Activated effector memory CD4-positive, alpha-beta T cell treated with anti-CD3 and anti-CD28 coated beads, Interleukin-2, amount 50 U/mL, for 16 hours (primary cell): Measurements from ENCODE around the gene OR2M3.
"Not testable (repeated sequence)": the region's sequence is repeated elsewhere in the genome, so short reads cannot be mapped to it uniquely, and the experiment has no call there.

Source experiments
- DNase-seq: peaks from one replicate; pipeline ENCODE4 v3.0.0-alpha.2; 2020

OR2M3 gene

DNA sequence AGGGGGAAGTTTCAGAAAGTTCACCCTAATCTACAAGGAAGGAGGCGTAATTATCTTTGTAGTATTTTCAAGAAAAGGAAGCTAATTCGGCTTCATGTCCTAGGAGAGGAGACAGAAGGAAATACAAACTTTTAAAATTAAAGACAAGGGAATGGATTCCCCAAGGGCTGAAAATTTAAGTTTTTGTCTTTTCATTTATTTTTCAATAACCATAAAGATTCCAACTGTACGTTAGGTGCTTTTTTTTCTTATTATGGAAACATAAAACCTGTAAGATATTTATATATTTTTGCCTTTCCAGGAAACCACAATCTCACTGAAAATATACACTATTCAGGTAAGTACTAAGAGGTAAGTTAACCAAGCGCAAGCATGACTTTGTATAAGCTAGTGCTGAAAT, at the start of gene OR2M3:
Gene OR2M3, plus strand, starts transcription at position 301 of the 400 bp plus-strand sequence. CDS start 5,803 bp downstream, outside the sequence.
- DNase-seq = no peak

DNA sequence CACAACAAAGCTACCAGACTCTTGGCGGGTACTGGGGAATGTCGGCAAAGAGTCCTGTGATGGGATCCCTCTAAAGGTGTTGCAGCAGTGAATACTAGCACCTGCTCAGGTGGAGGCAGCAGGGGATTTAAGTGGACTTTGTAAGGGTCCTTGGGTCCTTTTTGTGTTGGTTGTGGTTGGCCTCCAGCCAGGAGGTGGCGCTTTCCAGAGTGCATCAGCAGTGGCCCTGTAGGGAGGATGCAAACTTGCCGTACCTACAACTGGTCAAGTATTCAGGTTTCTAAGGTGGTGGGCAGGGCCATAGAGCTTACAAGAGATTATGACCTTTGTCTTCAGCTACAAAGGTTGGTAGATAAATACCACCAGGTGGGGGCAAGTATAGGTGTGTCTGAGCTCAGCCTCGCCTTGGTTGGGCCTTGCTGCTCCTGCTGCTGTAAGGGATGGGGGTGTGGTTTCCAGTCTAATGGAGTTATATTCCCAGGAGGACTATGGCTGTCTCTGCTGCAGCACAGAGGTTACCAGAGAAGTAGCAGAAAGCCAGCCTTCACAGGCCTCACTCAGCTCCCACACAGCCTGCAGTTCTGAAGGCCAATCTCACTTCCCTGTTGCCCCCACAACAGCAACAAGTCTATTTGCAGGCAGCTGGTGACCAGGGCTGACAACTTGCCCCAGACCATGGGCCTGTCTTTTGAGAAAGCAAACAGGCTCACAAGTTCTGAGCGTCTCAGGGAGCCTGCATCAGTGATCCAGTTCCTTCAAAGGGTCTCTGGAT, 44.8 kb upstream of the OR2M3 start:
- no peak for DNase-seq

- no peak for DNase-seq
Measured at GRCh38 chr1:248155927-248156326, 41.1 kb upstream of the OR2M3 start.

DNA sequence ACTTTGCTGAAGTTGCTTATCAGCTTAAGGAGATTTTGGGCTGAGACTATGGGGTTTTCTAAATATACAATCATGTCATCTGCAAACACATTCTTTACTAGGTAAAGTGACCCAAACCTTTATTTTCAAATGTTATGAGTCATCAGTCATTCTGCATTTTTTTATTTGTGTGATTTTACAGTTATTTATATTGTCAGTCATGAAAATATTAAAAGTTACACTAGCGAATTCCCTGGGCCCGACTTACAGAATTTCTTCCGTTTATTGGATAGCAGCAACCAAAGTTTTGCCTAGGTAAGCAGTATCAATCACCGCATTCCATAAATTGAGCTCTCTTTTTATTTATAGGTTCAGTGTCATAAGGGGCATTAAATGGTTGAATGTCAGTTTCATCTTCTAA, 38.3 kb upstream of the OR2M3 start:
- DNase-seq = no peak

GRCh38 chr1:248164031-248164430, 33.0 kb upstream of the OR2M3 start:
- DNase-seq = no peak

GRCh38 chr1:248165186-248165585, 31.9 kb upstream of the OR2M3 start:
- no peak for DNase-seq

DNA sequence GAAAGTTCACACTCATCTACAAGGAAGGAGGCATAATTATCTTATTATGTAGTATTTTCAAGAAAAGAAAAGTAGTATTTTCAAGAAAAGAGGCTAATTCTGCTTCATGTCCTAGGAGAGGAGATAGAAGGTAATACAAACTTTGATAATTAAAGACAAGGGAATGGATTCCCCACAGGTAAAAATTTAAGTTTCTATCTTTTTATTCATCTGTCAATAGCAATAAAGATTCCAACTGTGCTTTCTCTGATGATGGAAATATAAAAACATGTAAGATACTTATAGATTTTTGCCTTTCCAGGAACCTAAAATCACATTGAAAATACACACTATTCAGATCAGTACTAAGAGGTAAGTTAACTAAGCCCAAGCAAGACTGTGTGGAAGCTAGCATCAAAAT, 22.5 kb upstream of the OR2M3 start, which contains the start of gene OR2M2:
Gene OR2M2, plus strand, starts transcription at position 301 of the 400 bp plus-strand sequence. CDS start 5,165 bp downstream, outside the sequence.
- DNase-seq = no peak

GRCh38 chr1:248183996-248184395, 13.1 kb upstream of the OR2M3 start:
- DNase-seq = no peak

GRCh38 chr1:248187363-248187762, 9.7 kb upstream of the OR2M3 start:
- no peak for DNase-seq

DNA sequence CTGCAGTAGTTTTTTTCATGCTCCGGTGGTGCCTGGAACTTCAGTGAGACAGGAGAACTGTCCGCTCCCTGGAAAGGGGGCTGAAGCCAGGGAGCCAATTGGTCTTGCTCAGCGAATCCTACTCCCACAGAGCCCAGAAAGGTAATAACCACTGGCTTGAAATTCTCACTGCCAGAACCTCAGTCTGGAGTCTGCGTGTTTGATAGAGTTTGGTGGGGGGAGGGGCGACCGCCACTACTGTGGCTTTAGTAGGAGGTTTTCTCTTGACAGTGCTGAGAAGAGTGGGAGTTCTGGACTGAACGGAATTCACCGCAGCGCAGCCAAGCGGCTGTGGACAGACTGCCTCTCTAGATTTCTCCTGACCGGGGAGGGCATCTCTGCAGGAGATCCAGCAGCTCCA, 8.0 kb upstream of the OR2M3 start:
- no peak for DNase-seq

- DNase-seq = no peak
Measured at GRCh38 chr1:248194117-248194516, 2.9 kb upstream of the OR2M3 start.

- no peak for DNase-seq
Measured at GRCh38 chr1:248215880-248216279, 18.8 kb downstream of the OR2M3 start.

- DNase-seq = no peak
Measured at GRCh38 chr1:248225537-248225936, 28.5 kb downstream of the OR2M3 start.

- DNase-seq = no peak
Measured at GRCh38 chr1:248229360-248229908, 32.4 kb downstream of the OR2M3 start.

GRCh38 chr1:248231117-248231516, 34.1 kb downstream of the OR2M3 start, which contains the start of gene OR2M4:
TSS of gene OR2M4 (plus strand) at chr1:248231417. CDS start at chr1:248238929, 7,512 bp downstream.
- DNase-seq = no peak

GRCh38 chr1:248239478-248239877, 42.4 kb downstream of the OR2M3 start:
- DNase-seq = no peak

- no peak for DNase-seq
Measured at GRCh38 chr1:248243204-248243603, 46.1 kb downstream of the OR2M3 start.

- DNase-seq = not testable (repeated sequence)
Measured at GRCh38 chr1:248259309-248259708, 62.2 kb downstream of the OR2M3 start.
